HG03520 (cell line): ENCODE data around the gene NALCN.

ENCODE experiments used
- ATAC-seq: cut with Tn5 transposase; IDR thresholded peaks from one replicate; pipeline ENCODE4 v1.9.1; 2021; ENCODE audit warnings: mild to moderate bottlenecking, moderate library complexity; ENCODE audit not compliant: unreplicated experiment

Gene NALCN

GRCh38 chr13:101053301-101054093 is 362.8 kb downstream of the NALCN start:
- no peak for ATAC-seq

DNA sequence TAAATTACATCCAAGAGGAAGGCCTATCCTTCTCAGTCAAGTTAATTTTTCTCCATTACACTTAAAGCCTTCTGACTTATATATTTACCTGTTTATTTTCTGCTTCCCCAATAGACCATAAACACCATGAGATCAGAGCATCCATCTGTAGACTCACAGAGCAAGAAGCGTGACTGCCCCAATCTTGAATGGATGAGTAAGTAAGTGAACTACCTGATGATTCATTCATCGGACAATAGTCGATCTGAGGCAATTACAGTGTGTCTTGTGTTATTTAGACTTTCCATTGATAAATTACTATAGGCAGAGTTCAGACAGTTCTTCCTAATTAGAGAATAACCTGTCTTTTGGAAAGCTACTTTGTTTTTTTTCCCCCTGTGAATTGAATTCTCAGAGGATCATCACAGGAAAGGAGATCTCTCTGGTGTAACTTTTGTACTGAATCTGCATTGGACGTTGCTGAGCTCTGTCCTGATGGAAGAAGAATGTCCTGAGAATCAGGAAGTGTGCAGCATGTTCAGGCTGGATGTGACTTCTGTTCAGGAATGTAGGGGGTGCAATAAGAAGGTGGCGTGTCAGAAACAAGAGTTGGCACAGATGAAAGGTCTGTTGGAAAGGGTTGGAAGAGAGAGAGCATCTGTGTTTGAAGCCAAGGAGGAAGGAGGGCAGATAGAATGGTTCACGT is 367.0 kb downstream of the NALCN start:
- no peak for ATAC-seq

DNA sequence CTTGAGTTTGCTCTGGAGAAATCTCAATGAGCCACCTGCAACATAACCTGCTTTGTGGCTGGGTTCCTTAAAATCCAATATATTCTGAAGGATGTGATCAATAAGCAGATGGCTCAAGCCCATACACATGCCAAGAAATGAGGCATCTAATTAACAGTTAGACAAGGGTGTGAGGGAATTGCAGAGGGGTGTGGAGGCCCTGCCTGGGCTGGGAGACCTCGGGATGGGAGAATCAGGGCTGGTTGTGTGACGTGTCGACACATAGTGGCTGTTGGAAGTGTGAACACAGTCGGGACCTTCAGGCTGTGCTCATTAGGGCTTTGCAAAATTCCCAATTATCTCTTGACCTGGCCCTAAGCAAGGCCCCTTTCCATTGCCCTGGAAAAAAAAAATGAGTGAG is 379.8 kb downstream of the NALCN start:
- no peak for ATAC-seq

DNA sequence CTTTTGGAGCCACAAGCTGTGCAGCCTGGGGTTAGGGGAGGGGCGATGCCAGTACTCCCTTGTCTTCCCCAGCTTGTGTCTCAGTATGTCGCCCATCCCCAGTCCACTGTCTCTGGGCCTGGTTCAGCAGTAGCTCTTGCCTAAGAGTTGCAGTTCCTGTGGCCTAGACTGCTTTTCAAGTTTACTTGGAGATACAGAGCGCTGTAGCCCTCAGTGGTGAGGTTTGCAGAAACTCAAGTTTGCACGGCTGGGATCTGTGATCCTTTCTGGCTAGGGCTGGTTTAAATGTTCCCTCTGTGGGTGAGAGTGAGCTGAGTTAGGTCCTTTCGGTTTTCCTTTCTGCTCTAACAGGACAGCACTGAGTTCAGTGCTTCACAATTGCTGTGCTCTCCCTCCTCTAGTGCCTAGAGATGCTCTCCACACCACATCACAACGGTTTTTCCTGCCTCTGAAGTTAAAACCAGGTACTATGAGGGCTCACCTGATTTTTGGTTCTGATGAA is 381.1 kb downstream of the NALCN start:
- no peak for ATAC-seq

DNA sequence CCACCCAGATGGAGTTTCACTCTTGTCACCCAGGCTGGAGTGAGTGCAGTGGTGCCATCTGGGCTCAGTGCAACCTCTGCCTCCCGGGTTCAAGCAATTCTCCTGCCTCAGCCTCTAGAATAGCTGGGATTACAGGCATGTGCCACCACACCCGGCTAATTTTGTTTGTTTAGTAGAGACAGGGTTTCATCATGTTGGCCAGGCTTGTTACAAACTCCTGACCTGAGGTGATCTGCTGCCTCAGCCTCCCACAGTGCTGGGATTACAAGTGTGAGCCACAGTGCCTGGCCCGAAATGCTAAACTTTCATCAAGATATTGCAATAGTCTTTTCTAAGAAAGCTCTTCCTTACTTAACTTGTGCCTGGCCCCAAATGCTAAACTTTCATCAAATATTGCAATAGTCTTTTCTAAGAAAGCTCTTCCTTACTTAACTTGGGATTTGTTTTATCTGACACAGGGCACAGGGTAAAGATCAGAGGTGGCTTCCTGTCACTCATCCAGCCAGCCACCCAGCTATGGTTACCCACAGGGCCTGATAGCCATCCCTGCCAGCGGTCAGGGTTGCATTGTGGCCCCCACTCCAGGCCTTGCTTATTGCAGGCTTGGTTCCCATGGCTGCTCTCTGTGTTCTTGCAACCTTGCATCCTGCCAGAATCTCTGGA is 389.4 kb downstream of the NALCN start:
- ATAC-seq: no peak

- no peak for ATAC-seq
These were observed 390.0 kb downstream of the NALCN start for GRCh38 chr13:101026328-101026727.

GRCh38 chr13:101025925-101026324 is 390.4 kb downstream of the NALCN start:
- ATAC-seq: no peak

DNA sequence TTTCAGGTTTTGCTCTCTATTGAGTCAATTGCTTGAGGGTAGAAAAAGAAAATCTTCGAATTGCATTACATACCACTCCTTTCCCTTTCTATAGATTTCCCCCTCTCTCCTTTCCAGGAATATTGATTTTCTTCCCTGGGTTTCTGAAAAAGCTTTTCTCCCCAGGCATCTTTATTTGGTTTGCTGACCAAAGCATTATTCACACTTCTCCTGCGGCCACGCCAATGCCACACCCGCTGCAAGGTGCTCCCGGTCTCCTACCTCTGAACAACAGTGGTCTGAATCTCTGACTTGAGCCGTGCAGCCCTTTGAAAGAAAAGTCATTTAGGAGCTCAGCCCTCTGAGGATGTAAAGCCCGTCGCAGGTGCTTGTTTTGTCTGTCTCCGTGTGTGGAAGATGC is 390.8 kb downstream of the NALCN start:
- no peak for ATAC-seq

GRCh38 chr13:101019126-101019525 is 397.2 kb downstream of the NALCN start:
- no peak for ATAC-seq

DNA sequence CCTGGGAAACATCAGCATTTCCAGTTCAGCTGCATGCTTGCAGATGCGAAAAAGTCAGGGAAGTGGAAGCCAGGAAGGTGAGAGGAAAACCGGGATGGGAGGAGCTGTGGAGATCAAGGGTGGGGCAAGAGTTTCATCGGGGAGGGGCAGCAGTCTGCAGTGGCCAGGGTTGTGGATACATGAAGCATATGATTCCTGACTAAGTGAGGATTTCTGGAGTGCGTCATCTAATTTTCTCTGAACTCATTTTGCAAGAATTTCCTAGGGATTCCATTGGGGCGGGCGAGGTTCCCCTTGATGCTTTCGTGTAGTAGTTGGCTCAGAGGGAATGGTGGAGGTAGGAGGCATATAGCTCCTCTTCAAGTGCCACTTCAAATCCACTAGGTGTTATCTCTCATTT is 397.6 kb downstream of the NALCN start:
- no peak for ATAC-seq

DNA sequence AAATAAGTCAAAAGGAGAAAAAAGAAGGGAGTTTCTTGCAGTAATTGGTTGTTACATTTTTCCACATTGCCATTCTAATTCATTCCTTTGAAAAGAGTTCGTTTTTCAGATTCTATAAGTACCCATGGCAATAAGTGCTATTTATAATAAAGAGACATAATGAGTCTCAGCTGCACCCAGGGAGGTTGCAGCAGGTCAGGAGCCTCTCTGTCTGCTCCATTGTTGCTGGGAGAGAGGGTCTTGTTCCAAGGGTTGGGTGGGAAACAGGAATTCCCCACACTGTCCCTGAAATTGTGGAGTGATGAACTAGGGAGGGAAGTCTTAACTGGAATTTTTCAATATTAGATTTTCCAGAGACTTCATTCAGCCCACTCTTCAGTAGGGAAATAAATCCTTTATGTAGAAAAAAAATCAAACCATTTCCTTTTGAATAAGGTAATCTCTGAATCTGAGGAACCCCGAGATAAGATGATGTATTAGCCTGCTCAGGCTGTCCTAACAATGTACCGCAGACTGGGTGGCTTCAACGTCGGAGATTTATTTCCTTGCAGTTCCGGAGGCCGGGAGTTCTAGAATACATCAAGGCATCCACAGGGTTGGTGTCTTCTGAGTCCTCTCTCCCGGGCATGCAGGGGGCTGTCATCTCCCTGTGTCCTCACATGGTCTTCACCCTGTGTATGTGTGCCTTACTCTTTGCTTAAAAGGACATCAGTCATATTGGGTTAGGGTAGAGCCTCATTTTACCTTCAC is 399.0 kb downstream of the NALCN start:
- no peak for ATAC-seq

DNA sequence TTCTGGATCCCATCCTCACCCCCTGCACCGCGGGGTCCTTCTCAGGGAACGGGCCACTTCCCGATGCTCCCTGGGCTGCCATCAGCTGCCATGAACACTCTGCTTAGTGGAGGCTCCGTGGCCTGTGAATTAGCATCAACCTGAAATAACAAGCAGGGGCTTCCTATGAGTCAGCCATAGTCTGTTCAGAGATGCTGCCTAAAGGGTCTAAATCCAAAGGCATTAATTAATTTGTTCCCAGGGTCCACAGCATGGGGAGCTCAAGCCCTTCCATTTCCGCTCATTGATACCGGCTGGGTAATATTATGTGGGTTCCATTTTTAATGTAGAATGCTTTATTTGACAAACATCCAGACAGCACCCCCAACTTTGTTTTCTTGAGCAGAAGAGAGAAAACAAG is 399.8 kb downstream of the NALCN start:
- no peak for ATAC-seq

DNA sequence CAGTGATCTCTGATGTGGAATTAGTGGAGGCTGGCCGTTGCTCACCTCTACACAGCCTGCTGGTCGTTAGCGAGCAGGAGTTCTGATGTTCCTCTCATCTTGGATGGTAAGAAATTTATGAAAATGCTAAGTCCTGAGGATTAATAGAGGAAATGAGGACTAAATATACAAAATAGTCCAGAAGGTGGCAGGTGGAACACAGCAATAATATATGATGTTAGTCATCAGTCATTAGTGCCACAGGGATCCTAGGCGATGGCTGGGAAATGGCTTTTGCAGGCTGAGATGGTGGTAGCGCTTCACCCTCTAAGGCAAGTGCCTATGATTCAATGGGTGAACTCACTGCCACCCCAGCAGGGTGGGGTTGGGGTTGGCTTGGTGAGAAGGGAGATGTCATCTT is 403.1 kb downstream of the NALCN start:
- ATAC-seq: no peak

DNA sequence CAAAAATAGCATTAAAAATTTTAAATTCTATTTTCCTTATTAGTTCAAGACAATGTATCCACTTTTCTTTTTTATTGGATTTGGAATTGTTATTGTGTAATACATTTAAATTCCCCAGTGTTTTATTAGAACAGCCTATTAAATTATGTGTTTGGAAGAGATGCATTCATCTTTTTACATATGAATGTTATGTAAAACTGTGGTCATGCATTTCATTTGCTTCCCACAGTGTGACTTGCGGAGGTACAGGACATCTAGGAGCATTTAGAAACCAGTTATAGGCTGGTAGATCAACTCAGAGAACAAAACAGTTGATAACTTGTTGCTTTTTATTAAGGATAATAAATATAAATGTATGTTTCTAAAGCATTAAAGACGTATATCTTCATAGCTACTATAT is 406.2 kb downstream of the NALCN start:
- no peak for ATAC-seq

GRCh38 chr13:101007245-101007644 is 409.1 kb downstream of the NALCN start:
- ATAC-seq: no peak
